Right lobe of liver (tissue), 4 donors: ENCODE data around the gene TSPAN9.

Experiments
- CTCF ChIP-seq, 4 donors: fragments of 200-600 bp in 3 of 4; fragments of 450-650 bp in 1 of 4; IDR thresholded peaks; one replicate each; pipeline versions ENCODE4 v1.5.1 to v1.8.0; 2016 to 2022; ENCODE audit warnings: antibody characterized with exemption in 4 of 4, mild to moderate bottlenecking in 2 of 4
- POLR2A ChIP-seq: fragments of 450-650 bp; IDR thresholded peaks from one replicate; pipeline ENCODE4 v1.6.1; 2017; ENCODE audit warnings: antibody characterized with exemption, mild to moderate bottlenecking
- donor health status: DM: no; HTN: no; CAD: no.
- donor health status: DM: no; HTN: no; CAD: no.
- donor health status: DM: no; HTN: yes; CAD: no.

- no peak for TF ChIP-seq POLR2A
- TF ChIP-seq CTCF (IDR thresholded peaks at IDR 0.05): no peak
These were observed 185.3 kb downstream of the TSPAN9 start for GRCh38 chr12:3262470-3262869.
